ENCODE measurements around the gene RNF220.
"Not testable (repeated sequence)": the region's sequence is repeated elsewhere in the genome, so short reads cannot be mapped to it uniquely, and the experiment has no call there.

RNF220 gene

GRCh38 chr1:44679468-44679867 lies 274.4 kb downstream of the RNF220 start:
- DNase-seq (ENCODE audit: low read depth), result no peak

DNA sequence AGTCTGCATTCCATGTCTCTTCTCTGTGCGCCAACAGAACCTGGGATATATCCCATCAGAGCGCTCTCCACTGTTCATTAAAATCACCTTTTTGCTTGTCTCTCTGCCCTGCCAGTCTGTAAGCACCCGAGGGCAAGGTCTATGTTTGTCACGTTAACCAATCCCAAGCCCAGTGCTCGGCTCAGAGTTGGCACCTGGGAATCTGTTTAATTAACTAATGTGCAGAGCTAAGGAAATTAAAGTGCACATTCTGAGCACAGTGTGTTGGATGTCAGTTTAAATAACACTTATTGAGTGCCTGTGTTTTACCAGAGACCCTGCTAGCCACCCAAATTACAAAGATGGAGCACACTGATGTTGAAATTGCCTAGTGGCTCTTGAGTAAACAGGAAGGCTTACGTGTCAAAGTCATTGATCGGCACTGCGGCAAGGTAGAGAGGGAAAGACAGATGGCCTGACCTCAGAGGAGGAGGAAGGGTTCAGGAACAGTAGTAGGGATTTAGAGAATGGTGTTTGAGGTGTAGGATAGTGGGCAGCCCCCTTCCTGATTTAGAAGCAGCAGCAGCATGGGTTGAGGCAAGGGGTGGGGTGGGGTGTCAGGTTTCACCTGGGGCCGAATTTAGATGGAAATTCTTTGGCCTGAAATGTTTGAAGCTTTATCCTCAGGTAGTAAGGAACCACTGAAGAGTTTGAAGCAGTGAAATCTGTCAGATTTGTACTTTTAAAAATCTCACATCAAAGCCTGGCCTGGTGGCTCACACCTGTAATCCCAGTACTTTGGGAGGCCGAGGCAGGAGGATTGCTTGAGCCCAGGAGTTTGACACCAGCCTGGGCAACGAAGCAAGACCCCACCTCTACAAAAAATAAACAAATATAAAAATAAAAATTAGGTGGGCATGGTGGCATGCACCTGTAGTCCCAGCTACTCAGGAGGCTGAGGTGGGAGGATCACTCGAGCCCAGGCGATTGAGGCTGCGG lies 277.1 kb downstream of the RNF220 start:
- no peak for DNase-seq (ENCODE audit: low read depth)

- DNase-seq (ENCODE audit: low read depth), result no peak
Observed at GRCh38 chr1:44682883-44683265, 277.8 kb downstream of the RNF220 start.

DNA sequence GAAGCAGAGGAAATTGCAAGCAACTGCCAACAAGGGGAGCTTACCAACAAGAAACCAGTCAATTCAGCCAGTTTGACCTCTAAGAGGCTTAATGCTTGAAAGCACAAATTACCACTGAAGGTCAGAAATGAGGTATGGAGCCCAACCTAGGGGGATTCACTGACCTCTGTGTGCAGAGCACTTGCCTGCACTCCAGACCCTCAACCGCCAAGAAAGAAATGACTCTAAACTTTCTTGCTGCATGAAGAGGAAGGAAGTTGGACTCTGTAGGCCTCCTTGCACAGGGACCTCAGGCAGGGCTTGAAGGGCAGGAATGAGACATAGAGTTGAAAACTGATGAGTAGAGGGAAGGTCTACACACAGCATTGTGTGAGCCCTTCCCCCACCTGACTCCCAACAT lies 279.5 kb downstream of the RNF220 start:
- DNase-seq (ENCODE audit: low read depth), result no peak

DNA sequence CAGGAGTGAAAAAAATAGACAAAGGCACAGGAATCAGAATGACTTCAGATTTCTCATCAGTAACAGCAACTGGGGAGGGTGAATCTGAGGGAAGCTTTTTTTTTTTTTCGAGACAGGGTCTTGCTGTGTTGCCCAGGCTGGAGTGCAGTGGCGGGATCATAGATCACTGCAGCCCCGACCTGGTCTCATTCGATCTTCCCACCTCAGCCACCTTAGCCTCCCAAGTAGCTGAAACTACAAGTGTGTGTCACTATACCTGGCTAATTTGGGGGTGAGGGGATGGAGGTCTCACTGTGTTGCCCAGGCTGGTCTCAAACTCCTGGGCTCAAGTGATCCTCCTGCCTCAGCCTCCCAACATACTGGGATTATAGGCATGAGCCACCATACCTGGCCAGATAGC lies 280.2 kb downstream of the RNF220 start:
- DNase-seq (ENCODE audit: low read depth), result no peak

DNA sequence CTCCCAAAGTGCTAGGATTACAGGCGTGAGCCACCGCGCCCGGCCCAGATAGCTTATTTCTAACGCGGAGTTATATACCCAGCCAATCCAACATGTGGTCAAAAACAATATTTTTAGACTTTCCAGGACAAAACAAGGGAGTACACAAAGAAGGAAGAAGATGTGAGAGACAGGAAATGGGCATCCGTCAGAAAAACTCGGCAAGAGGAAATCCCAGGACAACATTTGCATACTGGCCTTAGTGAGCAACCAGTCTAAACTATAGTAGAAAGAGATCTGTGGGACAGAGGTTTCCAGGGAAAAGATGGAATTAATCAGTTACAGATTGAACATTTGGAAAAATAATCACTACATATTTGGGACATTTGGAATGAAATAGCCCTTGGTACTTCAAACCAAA lies 280.8 kb downstream of the RNF220 start:
- no peak for DNase-seq (ENCODE audit: low read depth)

- no peak for DNase-seq (ENCODE audit: low read depth)
Observed at GRCh38 chr1:44688760-44689446, 283.8 kb downstream of the RNF220 start.

DNA sequence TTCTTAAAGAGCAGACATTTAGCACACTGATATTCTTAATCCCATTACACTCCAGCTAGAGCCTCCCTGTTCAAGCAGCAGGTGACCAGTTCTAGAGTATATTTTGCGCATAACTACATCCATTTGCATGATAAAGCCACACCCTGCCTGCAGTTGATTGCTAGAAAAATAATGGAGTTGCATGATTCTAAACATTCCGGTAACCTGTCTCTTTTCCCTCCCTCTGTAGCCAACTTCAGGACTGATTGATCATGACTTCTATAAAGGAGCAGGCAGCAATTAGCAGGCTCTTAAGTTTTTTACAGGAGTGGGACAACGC lies 284.4 kb downstream of the RNF220 start:
- no peak for DNase-seq (ENCODE audit: low read depth)

- no peak for DNase-seq (ENCODE audit: low read depth)
Observed at GRCh38 chr1:44693159-44693558, 288.1 kb downstream of the RNF220 start.

DNA sequence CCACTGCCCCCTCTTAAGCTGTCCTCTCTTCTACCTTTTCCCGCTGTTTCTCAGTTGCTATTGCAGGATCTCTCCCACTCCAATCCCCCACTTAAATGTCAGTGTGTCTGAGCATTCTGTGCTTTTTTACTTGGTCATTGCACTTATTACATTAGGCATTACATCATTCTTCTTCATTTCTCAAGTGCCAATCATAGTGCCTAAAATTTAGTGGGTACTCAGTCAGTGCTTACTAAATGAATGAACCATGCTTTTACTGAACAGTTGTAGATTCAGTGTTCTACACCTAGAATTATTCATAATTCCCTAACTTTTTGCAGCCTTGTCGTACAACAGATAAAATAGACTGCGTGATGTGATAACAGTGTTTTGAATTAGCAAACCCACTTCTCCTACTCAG lies 288.8 kb downstream of the RNF220 start:
- DNase-seq (ENCODE audit: low read depth), result no peak

GRCh38 chr1:44694863-44695478 lies 289.9 kb downstream of the RNF220 start:
- no peak for DNase-seq (ENCODE audit: low read depth)

GRCh38 chr1:44695671-44696070 lies 290.6 kb downstream of the RNF220 start:
- no peak for DNase-seq (ENCODE audit: low read depth)

- DNase-seq (ENCODE audit: low read depth), result no peak
Observed at GRCh38 chr1:44696101-44696500, 291.0 kb downstream of the RNF220 start.

DNA sequence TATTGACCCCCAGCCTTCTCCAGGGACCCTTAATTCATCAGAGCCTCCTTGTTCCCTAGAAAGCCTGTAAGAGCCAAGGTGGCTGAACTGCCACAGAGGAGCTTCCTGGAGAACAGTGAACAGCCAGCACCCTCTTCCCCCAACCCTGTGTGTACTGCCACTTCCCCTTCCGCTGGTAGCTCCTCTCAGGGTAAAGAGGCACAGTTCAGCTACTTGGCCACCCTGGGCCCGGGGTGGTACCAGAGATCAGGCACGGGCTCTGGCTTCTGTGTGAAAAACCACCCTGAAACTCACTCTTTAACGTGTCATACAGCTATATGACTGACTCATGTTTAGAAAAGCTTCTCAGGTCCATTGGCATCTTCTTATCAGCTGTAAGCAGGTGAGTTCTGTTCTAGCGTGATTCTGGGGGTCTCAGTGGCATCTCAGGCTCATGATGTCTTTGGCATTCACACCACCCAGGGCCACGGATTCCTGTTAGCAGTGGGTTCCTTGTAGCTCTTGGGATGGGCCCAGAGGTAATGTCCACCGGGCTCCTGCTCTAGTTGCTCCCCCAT lies 291.8 kb downstream of the RNF220 start:
- DNase-seq (ENCODE audit: low read depth), result no peak

DNA sequence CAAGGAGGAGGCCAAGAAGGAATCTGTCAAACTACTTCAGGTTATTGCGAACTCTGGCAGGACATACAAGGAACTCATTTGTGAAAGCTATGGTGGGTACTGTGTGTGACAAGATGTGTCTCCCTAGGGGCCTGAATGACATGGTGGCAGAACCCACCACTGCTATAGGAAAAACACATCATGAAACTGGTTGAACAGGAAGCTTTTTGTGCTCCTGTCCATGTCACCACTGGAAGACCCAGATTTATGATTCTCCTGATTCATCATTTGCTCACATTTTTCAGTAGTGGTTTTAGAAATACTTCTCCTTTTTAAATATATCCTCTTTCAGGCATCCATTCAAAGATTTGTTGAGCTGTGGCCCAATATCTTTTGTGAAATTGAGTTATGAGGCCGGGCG lies 293.1 kb downstream of the RNF220 start:
- DNase-seq (ENCODE audit: low read depth), result no peak

- not testable (repeated sequence) for DNase-seq (ENCODE audit: low read depth)
Observed at GRCh38 chr1:44699375-44699774, 294.3 kb downstream of the RNF220 start.

- DNase-seq (ENCODE audit: low read depth), result no peak
Observed at GRCh38 chr1:44700573-44700972, 295.5 kb downstream of the RNF220 start.

GRCh38 chr1:44701141-44701573 lies 296.1 kb downstream of the RNF220 start:
- no peak for DNase-seq (ENCODE audit: low read depth)

Measured in stimulated activated CD4-positive, alpha-beta T cell treated with anti-CD3 and anti-CD28 coated beads, Interleukin-2, amount 100 ng/mL, for 4 hours (primary cell).